ENCODE data around the gene GPRIN3.
A peak's percentile ranks its signal among the peaks of the same experiment; 100 is the strongest.
"Not testable (repeated sequence)": the region's sequence is repeated elsewhere in the genome, so short reads cannot be mapped to it uniquely, and the experiment has no call there.

GPRIN3 gene

DNA sequence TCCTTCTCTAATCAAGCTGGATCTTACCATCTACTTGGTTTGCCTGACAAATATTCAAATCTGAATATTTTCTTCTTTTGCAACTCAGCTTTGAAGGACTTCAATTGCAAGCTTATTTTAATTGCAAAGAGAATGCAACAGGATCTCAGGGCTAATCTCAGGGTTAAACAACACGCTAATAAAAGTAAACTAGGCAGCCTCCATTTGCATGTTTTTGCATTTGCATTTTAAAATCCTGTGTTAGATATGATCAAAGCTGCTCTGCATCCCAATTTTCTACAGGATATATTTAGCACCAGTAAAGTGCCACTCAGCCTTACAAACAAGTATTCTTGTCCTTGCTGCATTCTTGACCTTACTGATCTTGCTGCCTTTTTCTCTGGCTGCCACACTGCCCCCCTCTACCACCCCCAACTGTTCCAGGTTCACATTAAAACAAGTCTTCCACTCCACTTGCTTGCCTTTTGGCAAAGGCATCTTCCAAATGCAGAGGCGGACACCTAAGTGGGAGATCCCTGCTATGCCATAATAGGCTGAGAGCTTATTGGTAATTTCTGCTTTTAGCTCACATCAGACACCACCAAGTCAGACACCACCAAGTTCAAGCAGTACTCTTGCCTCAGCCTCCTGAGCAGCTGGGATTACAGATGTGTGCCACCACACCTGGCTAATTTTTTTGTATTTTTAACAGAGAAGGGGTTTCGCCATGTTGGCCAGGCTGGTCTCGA, 48.1 kb downstream of the GPRIN3 start:
- DNase-seq (ENCODE audit: extremely low read depth, low read depth) = no peak
- TF ChIP-seq, protein P1, sequence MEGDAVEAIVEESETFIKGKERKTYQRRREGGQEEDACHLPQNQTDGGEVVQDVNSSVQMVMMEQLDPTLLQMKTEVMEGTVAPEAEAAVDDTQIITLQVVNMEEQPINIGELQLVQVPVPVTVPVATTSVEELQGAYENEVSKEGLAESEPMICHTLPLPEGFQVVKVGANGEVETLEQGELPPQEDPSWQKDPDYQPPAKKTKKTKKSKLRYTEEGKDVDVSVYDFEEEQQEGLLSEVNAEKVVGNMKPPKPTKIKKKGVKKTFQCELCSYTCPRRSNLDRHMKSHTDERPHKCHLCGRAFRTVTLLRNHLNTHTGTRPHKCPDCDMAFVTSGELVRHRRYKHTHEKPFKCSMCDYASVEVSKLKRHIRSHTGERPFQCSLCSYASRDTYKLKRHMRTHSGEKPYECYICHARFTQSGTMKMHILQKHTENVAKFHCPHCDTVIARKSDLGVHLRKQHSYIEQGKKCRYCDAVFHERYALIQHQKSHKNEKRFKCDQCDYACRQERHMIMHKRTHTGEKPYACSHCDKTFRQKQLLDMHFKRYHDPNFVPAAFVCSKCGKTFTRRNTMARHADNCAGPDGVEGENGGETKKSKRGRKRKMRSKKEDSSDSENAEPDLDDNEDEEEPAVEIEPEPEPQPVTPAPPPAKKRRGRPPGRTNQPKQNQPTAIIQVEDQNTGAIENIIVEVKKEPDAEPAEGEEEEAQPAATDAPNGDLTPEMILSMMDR (IDR thresholded peaks at IDR 0.05; ENCODE audit: low read depth, low read length) = no peak

- no peak for DNase-seq (ENCODE audit: extremely low read depth, low read depth)
- TF ChIP-seq, protein P1 (IDR thresholded peaks at IDR 0.05; ENCODE audit: low read depth, low read length) = no peak
Measured at GRCh38 chr4:89258506-89258905, 49.1 kb downstream of the GPRIN3 start.

DNA sequence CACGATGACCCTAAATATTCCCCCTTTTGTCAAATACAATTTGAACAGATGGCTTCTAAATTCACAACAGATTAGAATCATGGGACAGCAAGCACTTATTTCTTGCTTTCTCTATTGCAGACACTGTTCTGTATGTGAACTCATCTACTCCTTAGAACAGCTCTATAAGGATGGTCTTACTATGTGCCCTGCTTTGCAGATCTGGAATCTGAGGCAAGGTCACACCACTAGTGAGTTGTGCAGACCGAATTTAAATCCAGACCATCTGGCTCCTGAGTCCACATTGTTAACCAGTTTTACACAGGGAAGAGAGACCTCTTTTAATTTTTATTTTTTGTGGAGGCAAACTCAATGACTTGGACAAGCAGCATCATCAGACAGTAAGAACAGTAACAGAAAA, 50.2 kb downstream of the GPRIN3 start:
- DNase-seq (ENCODE audit: extremely low read depth, low read depth) = no peak
- TF ChIP-seq, protein P1 (IDR thresholded peaks at IDR 0.05; ENCODE audit: low read depth, low read length) = no peak

- TF ChIP-seq, protein P1 (IDR thresholded peaks at IDR 0.05; ENCODE audit: low read depth, low read length) = no peak
- DNase-seq (ENCODE audit: extremely low read depth, low read depth) = no peak
Measured at GRCh38 chr4:89256203-89256800, 51.3 kb downstream of the GPRIN3 start.

GRCh38 chr4:89254847-89255246, 52.8 kb downstream of the GPRIN3 start:
- no peak for DNase-seq (ENCODE audit: extremely low read depth, low read depth)
- TF ChIP-seq, protein P1 (IDR thresholded peaks at IDR 0.05; ENCODE audit: low read depth, low read length) = peak; percentile 73

DNA sequence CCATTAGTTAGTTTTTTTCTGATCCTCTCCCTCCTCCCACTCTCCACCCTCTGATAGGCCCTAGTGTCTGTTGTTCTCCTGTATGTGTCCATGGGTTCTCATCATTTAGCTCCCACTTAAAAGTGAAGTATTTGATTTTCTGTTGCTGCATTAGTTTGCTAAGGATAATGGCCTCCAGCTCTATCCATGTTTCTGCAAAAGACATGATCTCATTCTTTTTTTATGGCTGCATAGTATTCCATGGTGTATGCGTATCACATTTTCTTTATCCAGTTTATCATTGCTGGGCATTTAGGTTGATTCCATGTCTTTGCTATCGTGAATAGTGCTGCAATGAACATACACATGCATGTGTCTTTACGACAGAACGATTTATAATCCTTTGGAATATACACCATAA, 53.3 kb downstream of the GPRIN3 start:
- DNase-seq (ENCODE audit: extremely low read depth, low read depth) = not testable (repeated sequence)

- no peak for DNase-seq (ENCODE audit: extremely low read depth, low read depth)
- TF ChIP-seq, protein P1 (IDR thresholded peaks at IDR 0.05; ENCODE audit: low read depth, low read length) = no peak
Measured at GRCh38 chr4:89253935-89254334, 53.7 kb downstream of the GPRIN3 start.

DNA sequence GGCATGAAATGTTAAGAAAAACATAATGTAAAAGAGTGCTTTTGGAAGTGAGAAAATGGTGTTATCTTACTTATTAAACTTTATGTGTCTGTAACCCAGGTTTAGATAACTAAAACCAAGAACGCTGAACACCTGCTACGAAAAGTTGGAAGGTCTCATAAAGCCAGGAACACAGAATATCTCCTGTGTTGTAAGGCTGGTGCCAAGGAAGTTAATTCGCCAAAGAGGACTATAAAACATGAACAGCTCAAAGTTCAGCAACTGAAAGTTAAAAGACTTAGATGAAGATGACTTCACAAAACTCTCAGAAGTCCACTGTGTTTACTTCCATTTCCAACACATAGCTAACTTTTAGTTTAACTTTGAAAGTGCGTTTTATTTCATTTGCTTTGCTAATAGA, 54.3 kb downstream of the GPRIN3 start:
- TF ChIP-seq, protein P1 (IDR thresholded peaks at IDR 0.05; ENCODE audit: low read depth, low read length) = no peak
- no peak for DNase-seq (ENCODE audit: extremely low read depth, low read depth)
